HG03196 (cell line): ENCODE data around the gene RDM1.
"Not testable (repeated sequence)": the region's sequence is repeated elsewhere in the genome, so short reads cannot be mapped to it uniquely, and the experiment has no call there.

Source experiments
- ATAC-seq: cut with Tn5 transposase; IDR thresholded peaks from one replicate; pipeline ENCODE4 v1.9.1; 2021; ENCODE audit not compliant: unreplicated experiment

Gene RDM1

GRCh38 chr17:35930211-35931065, at the start of gene RDM1:
Gene RDM1, minus strand, starts transcription at chr17:35930773. Its CDS starts 46 bp downstream, at chr17:35930727.
- ATAC-seq, result peak; percentile 67

GRCh38 chr17:35978346-35978745, 47.8 kb upstream of the RDM1 start:
- ATAC-seq, result no peak

- no peak for ATAC-seq
Observed at GRCh38 chr17:35977509-35977908, 46.9 kb upstream of the RDM1 start.

GRCh38 chr17:35973333-35974260, 43.0 kb upstream of the RDM1 start:
- ATAC-seq, result no peak

GRCh38 chr17:35972945-35973332, 42.4 kb upstream of the RDM1 start:
- no peak for ATAC-seq

GRCh38 chr17:35972535-35972934, 42.0 kb upstream of the RDM1 start:
- no peak for ATAC-seq

- ATAC-seq, result no peak
Observed at GRCh38 chr17:35972066-35972465, 41.5 kb upstream of the RDM1 start.

GRCh38 chr17:35969558-35970380, 39.2 kb upstream of the RDM1 start:
- ATAC-seq, result no peak

- no peak for ATAC-seq
Observed at GRCh38 chr17:35968520-35969054, 38.0 kb upstream of the RDM1 start.

- ATAC-seq, result no peak
Observed at GRCh38 chr17:35965272-35965671, 34.7 kb upstream of the RDM1 start.

GRCh38 chr17:35963663-35964062, 33.1 kb upstream of the RDM1 start:
- no peak for ATAC-seq

GRCh38 chr17:35953720-35954119, 23.1 kb upstream of the RDM1 start:
- no peak for ATAC-seq

GRCh38 chr17:35949401-35949800, 18.8 kb upstream of the RDM1 start:
- ATAC-seq, result no peak

GRCh38 chr17:35948092-35948491, 17.5 kb upstream of the RDM1 start:
- ATAC-seq, result no peak

- no peak for ATAC-seq
Observed at GRCh38 chr17:35947156-35947585, 16.6 kb upstream of the RDM1 start.

- no peak for ATAC-seq
Observed at GRCh38 chr17:35944151-35944550, 13.6 kb upstream of the RDM1 start.

- no peak for ATAC-seq
Observed at GRCh38 chr17:35943537-35943936, 13.0 kb upstream of the RDM1 start, which contains the start of gene LYZL6. Gene LYZL6, minus strand, starts transcription at chr17:35943713. Its CDS starts 4,357 bp downstream, at chr17:35939356.

GRCh38 chr17:35942588-35943186, 12.1 kb upstream of the RDM1 start:
- ATAC-seq, result no peak

GRCh38 chr17:35938492-35938891, 7.9 kb upstream of the RDM1 start:
- not testable (repeated sequence) for ATAC-seq

- no peak for ATAC-seq
Observed at GRCh38 chr17:35936063-35936462, 5.5 kb upstream of the RDM1 start.
